ENCODE data around the gene SAP30BP. TPM values are rescaled to one million over a fixed set of nuclear protein-coding genes. Genes with fewer than 3 reads are reported as not detected.
"Not testable (repeated sequence)": the region's sequence is repeated elsewhere in the genome, so short reads cannot be mapped to it uniquely, and the experiment has no call there.

Gene SAP30BP
- total and polyA plus RNA-seq, 8 donors: 58.9 to 111 (median 101) TPM

- Histone ChIP-seq H3K4me1 (peaks cover 12 to 41% of the 10 kb centered on the region in 2 donors), H3K36me3 (no peaks in the 10 kb centered on the region), H3K9me3 (no peaks in the 10 kb centered on the region), H3K27me3 (no peaks in the 10 kb centered on the region), H3K4me3 (no peak overlapping the region), H3K27ac (no peak overlapping the region)
- intact Hi-C loops (cut with DNase I): loop anchor here in 1 of 2 donors (10.0 kb wide), 1 partner anchor 108 kb away; no protein-coding TSS in a partner anchor
- ATAC-seq: no peak
- DNase-seq: peak in 1 of 4 donors; percentile 54
- TF ChIP-seq CTCF (IDR thresholded peaks at IDR 0.05): no peak
Observed at GRCh38 chr17:75636381-75637142, 30.6 kb upstream of the SAP30BP start.

- no peak overlapping the region for H3K27ac ChIP-seq
- intact Hi-C loops (cut with DNase I): loop anchor here in 1 of 2 donors (10.0 kb wide), 1 partner anchor 108 kb away; no protein-coding TSS in a partner anchor
- H3K36me3 ChIP-seq: no peaks in the 10 kb centered on the region
- H3K4me1 ChIP-seq: peaks cover 12 to 43% of the 10 kb centered on the region in 2 donors
- H3K9me3 ChIP-seq: no peaks in the 10 kb centered on the region
- no peak for TF ChIP-seq CTCF (IDR thresholded peaks at IDR 0.05)
- ATAC-seq (no peak), DNase-seq (peak in 1 of 4 donors; percentile 73)
- H3K27me3 ChIP-seq: no peaks in the 10 kb centered on the region
- no peak overlapping the region for H3K4me3 ChIP-seq
Observed at GRCh38 chr17:75637143-75637538, 30.0 kb upstream of the SAP30BP start.

DNA sequence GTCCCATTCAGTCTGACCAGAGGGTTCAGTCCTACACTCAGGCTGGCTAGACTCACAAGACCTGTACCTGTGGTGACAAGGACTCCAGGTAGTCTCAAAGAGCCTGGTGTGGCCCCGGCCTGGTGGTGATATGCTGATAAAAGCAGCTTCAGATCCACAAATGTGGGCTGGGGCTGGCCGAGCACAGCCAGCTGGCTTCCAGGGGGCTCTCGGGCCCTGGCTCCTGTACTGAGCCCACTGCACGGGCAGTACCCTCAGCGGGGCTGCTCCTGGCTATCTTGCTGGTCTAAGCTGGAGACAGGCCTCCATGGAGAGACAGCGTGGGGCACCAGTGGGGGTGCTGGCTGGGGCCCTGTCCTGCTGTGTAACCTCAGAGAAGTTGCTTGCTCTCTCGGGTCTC lies 29.6 kb upstream of the SAP30BP start:
- peak in 1 of 4 donors; percentile 71 for DNase-seq
- Histone ChIP-seq H3K4me1 (peaks cover 12 to 45% of the 10 kb centered on the region in 2 donors), H3K36me3 (no peaks in the 10 kb centered on the region), H3K27ac (no peak overlapping the region), H3K27me3 (no peaks in the 10 kb centered on the region), H3K9me3 (no peaks in the 10 kb centered on the region), H3K4me3 (no peak overlapping the region)
- TF ChIP-seq CTCF (IDR thresholded peaks at IDR 0.05): no peak
- intact Hi-C loops (cut with DNase I): loop anchor here in 1 of 2 donors (10.0 kb wide), 1 partner anchor 107 kb away; no protein-coding TSS in a partner anchor
- ATAC-seq: no peak

DNA sequence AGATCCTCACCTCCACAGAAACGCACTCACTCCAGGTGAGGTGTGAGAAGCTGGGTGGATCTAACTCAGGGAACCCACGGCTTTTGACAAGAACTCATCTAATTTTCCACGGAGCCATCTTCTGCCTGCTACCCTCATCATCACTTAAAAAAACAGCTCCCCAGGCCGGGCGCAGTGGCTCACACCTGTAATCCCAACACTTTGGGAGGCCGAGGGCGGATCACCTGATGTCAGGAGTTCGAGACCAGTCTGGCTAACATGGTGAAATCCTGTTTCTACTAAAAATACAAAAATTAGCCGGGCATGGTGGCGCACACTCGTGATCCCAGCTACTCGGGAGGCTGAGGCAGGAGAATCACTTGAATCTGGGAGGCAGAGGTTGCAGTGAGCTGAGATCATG lies 29.1 kb upstream of the SAP30BP start:
- not testable (repeated sequence) for H3K9me3 ChIP-seq, H3K36me3 ChIP-seq, ATAC-seq, H3K4me3 ChIP-seq, H3K27me3 ChIP-seq, H3K27ac ChIP-seq
- H3K4me1 ChIP-seq: peaks cover 11 to 40% of the 10 kb centered on the region in 2 donors
- DNase-seq: peak in 1 of 4 donors; percentile 66
- intact Hi-C loops (cut with DNase I): loop anchor here in 1 of 2 donors (10.0 kb wide), 1 partner anchor 107 kb away; no protein-coding TSS in a partner anchor

DNA sequence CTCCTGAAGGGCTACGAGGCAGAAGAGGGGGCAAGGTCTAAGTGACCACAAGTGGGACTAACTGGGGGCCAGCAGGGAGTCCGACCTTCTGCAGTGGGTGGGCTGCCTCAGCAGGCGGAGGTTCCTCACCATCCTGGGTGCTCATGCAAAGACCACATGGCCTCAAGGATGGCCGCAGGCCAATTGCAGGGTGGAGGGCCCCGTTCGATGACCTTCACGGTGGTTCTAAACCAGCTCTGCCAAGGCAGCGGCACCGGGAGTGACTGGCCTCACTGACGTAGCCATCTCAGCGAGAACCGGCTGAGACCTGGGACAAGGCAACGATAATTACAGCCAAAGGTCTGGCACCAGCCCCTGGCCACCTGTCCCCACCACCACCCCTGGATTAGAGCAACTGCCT lies 28.2 kb upstream of the SAP30BP start:
- no peak for TF ChIP-seq CTCF (IDR thresholded peaks at IDR 0.05)
- Histone ChIP-seq H3K27ac (no peak overlapping the region), H3K4me3 (no peak overlapping the region), H3K36me3 (no peaks in the 10 kb centered on the region), H3K4me1 (peaks cover 4 to 32% of the 10 kb centered on the region in 2 donors), H3K9me3 (no peaks in the 10 kb centered on the region), H3K27me3 (no peaks in the 10 kb centered on the region)
- DNase-seq (peak in 1 of 4 donors; percentile 73), ATAC-seq (no peak)
- intact Hi-C loops (cut with DNase I): loop anchor here in 1 of 2 donors (10.0 kb wide), 1 partner anchor 106 kb away; no protein-coding TSS in a partner anchor
